Retinal pigment epithelial cell (primary cell): Measurements from ENCODE around the gene C4orf36.

Experiments
- DNase-seq: peaks from one replicate; pipeline ENCODE4 v3.0.0-alpha.2; 2010; ENCODE audit warnings: low read depth
- H3K4me3 ChIP-seq: 2 replicates; pipeline ENCODE4 v1.5.1; 2011; ENCODE audit warnings: mild to moderate bottlenecking, low read length, control low read depth, moderate library complexity
- TF ChIP-seq, protein P1 (sequence below): conservative IDR thresholded peaks from 2 replicates; pipeline ENCODE4 v1.5.1; 2011; ENCODE audit warnings: low read depth, low read length, control low read depth, inconsistent platforms

Gene C4orf36

DNA sequence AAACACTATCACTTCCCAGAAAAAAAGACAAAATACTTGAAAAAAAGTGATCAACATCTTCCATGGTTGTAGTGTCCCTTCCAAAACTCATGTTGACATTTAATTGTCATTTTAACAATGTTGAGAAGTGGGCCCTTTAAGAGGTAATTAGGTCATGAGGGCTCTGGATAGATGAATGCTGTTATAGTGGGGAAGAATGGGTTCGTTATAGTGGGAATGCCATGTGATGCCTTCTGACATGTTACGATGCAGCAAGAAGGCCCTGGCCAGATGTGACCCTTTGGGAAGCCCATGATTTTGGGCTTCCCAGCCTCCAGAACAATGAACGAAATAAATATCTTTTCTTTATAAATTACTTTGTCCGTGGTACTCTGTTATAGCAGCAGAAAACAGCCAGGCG is 39.0 kb downstream of the C4orf36 start:
- no peak overlapping the region for H3K4me3 ChIP-seq
- TF ChIP-seq, protein P1, sequence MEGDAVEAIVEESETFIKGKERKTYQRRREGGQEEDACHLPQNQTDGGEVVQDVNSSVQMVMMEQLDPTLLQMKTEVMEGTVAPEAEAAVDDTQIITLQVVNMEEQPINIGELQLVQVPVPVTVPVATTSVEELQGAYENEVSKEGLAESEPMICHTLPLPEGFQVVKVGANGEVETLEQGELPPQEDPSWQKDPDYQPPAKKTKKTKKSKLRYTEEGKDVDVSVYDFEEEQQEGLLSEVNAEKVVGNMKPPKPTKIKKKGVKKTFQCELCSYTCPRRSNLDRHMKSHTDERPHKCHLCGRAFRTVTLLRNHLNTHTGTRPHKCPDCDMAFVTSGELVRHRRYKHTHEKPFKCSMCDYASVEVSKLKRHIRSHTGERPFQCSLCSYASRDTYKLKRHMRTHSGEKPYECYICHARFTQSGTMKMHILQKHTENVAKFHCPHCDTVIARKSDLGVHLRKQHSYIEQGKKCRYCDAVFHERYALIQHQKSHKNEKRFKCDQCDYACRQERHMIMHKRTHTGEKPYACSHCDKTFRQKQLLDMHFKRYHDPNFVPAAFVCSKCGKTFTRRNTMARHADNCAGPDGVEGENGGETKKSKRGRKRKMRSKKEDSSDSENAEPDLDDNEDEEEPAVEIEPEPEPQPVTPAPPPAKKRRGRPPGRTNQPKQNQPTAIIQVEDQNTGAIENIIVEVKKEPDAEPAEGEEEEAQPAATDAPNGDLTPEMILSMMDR: no peak
- no peak for DNase-seq

DNA sequence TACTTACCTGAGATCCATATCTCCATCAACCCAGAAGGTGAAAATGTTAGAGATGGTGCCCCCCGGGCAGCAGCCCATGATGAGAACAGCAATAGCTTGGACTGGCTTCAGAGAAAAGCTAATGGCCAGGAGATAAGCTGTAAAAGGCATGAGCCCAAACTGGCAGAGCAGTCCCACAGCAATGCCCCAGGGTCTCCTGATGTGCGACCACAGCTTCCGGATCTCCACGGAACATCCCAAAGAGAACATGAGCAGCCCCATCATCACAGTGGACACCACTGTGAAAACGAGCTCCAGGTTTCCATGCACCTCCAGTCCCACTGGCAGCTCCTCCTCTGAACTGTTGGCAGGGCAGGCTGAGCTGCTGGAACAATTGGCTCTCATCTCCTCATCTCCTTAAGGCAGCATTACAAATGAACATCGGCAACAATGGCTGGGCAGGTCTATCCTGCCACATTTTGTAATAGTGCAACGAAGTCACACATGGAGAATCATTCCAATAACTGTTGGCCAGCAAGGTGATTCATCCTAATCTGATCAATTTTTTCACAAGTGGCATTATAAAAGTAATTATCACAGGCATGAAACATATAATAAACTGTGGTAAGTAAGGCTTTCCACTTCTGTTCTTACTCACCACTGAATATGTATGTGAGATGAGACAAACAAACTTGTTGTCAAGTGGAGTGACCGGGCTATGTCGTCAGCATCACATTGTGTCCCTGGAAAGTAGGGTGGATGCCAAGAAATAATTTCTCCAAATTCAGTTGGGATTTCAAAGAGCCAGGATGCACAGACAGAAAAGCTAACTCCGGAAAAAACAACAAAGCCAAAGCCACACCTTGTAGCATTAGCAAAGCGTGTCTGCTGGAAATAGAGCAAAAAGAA is 43.2 kb downstream of the C4orf36 start, which contains the start of gene SLC10A6:
SLC10A6 (minus strand) TSS at position 653 of the 888 bp plus-strand sequence; CDS start at position 384, 269 bp downstream.
- DNase-seq: no peak
- no peak within 1 kb of the TSS for H3K4me3 ChIP-seq
- TF ChIP-seq, protein P1: no peak

DNA sequence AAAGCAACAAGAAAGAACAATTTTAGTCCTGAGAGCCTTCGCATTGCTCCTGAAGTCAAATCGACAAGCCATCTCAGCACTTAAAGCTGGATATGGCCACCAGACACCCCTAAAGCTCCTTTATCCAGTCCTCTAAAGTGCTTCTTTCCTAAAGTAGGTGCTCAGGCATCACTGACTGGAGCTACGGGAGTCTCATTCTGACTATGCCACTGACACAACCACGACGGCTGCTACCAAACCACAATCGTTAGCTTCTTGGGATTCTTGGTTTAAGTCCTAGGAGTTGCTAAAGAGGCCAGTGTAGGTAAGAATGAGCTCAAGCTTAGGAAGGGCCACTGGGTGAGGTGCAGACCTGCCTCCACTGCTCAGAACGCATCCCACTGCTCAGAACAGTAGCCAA is 44.1 kb downstream of the C4orf36 start:
- TF ChIP-seq, protein P1: no peak
- DNase-seq: peak; percentile 35
- H3K4me3 ChIP-seq: no peak overlapping the region

DNA sequence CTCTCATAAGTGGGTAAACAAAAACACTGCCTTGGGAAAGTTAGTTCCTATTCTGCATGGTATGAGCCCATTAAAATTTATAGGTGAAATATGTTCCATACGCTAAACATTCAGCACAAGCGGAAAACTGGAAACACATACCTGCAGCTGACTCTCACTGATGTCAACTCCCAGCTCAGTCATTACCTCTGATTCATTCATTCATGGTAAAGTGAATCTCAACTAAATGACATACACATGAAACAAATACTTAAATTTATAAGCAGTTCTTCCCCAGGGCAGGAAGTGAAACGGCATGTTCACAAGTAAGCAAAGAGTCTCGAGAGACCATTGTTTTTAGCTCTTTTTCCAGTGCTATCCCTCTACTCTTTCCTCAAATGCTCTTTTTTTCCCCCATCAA is 44.7 kb downstream of the C4orf36 start:
- TF ChIP-seq, protein P1: no peak
- H3K4me3 ChIP-seq: no peak overlapping the region
- DNase-seq: no peak

DNA sequence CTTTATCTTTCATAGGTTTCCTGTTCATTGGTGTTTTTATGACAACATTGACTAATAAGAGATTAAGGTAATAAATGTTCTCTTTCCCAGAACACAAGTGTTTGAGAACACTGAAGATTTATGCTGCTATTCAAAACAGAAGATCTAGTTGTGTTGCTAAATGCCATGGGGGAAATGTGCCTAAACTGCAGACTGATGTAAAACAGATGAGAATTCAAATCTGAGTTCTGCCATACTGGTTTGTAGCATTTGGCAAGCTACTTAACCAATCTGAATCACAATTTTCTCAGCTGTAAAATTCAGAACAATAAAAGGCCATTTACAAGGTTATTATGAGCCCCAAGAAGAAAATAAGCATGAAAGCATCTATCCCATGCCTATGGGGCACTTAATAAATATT is 45.3 kb downstream of the C4orf36 start:
- no peak overlapping the region for H3K4me3 ChIP-seq
- TF ChIP-seq, protein P1: no peak
- DNase-seq: no peak

DNA sequence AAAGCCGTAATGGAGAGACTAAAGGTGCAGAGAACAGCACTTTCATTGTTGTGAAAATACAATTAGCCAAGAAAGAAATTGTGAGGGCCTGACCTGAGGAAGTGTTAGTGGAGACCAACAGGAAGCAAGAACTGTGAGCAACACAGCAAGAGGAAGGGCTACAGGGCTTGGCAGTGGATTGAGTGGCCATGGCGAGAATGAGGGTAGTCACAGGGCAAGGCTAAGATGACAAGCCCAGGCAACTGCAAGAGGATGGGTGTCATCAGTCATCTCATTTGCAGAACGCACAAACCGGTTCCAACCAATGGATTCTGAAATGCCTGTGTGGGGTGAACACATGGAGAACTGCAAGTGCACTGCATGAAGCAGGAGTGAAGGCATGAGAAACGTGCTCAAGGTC is 46.6 kb downstream of the C4orf36 start:
- TF ChIP-seq, protein P1: no peak
- H3K4me3 ChIP-seq: no peak overlapping the region
- DNase-seq: no peak

DNA sequence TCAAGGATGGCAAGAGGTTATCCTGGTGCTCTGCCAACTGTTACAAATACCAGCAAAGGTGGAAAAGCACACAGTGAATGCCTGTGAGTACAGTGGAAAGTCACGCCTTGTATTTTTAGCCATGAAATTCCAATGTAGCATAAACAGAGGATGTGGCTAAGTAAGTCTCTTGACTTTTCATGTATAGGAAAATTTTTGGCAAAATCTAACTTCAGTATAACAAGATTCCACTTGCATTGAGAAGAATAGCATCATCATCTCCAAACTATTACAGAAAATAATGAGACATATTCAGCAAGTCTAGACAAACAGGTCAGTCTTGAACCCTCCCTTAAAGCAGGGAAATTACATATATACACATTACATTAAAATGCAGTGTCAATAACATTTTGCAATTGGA is 50.9 kb downstream of the C4orf36 start:
- TF ChIP-seq, protein P1: no peak
- no peak for DNase-seq
- H3K4me3 ChIP-seq: no peak overlapping the region
